ENCODE measurements around the gene MAP2K2. TPM values are rescaled to one million over a fixed set of nuclear protein-coding genes. Genes with fewer than 3 reads are reported as not detected.

MAP2K2 gene
- polyA plus RNA-seq, 2 of the 4 experiments (the other 2 are of a cell fraction): 41.7 to 115 TPM

- no peak overlapping the region for H3K27ac ChIP-seq
- POLR2A ChIA-PET: no interaction called here
- no peak for ATAC-seq
- H3K4me1 ChIP-seq: peaks cover 7% of the 10 kb centered on the region
- no peak for TF ChIP-seq BHLHE40 (IDR thresholded peaks at IDR 0.05; ENCODE audit: low read depth, low read length)
- TF ChIP-seq JUN (IDR thresholded peaks at IDR 0.05): no peak
- no peak for DNase-seq (ENCODE audit: low read depth in 1 of 2, low spot score in 1 of 2)
- CTCF ChIA-PET: no interaction called here
- no peak overlapping the region for H3K4me3 ChIP-seq
- FAIRE-seq: no peak
- 97% methylated on average over 2 of the region's 3 CpGs for WGBS (ENCODE audit: missing lambda C conversion rate)
- no peaks in the 10 kb centered on the region for H3K9me3 ChIP-seq
- H3K4me2 ChIP-seq: no peak overlapping the region
Observed at GRCh38 chr19:4071610-4072009, 52.3 kb downstream of the MAP2K2 start.

GRCh38 chr19:4069331-4069959 lies 54.5 kb downstream of the MAP2K2 start:
- TF ChIP-seq HDAC2 (IDR thresholded peaks at IDR 0.05) (peak; percentile 50; the same call in 1 of the 2 replicates), ZFP36 (IDR thresholded peaks at IDR 0.05; ENCODE audit: borderline replicate concordance, partially characterized antibody) (peak; percentile 84), NPAS2 (CRISPR knock-in tag; IDR thresholded peaks at IDR 0.05; ENCODE audit: borderline replicate concordance) (no peak)
- CTCF ChIA-PET: no interaction called here
- ATAC-seq (no peak), DNase-seq (ENCODE audit: low read depth in 1 of 2, low spot score in 1 of 2) (no peak), FAIRE-seq (no peak)
- H3K4me2 ChIP-seq: no peak overlapping the region
- WGBS (ENCODE audit: missing lambda C conversion rate): 82% methylated on average over 11 of the region's 12 CpGs
- POLR2A ChIA-PET: no interaction called here
- no peaks in the 10 kb centered on the region for H3K9me3 ChIP-seq
- H3K4me3 ChIP-seq: no peak overlapping the region
- H3K4me1 ChIP-seq: peaks cover 7% of the 10 kb centered on the region
- no peak overlapping the region for H3K27ac ChIP-seq

GRCh38 chr19:4068047-4068966 lies 55.6 kb downstream of the MAP2K2 start:
- peak overlapping the region; percentile 95 for H3K4me3 ChIP-seq
- peak overlapping the region; percentile 96 to 100 for H3K27ac ChIP-seq
- DNase-seq (ENCODE audit: low read depth in 1 of 2, low spot score in 1 of 2) (no peak), FAIRE-seq (no peak), ATAC-seq (no peak)
- 47% methylated on average over 28 of the region's 31 CpGs for WGBS (ENCODE audit: missing lambda C conversion rate)
- peak overlapping the region; percentile 87 for H3K4me2 ChIP-seq
- H3K9me3 ChIP-seq: no peaks in the 10 kb centered on the region
- no peak for TF ChIP-seq MYC (IDR thresholded peaks at IDR 0.05; ENCODE audit: borderline replicate concordance, low read length)
- TF ChIP-seq TP53 (CRISPR knock-in tag; IDR thresholded peaks at IDR 0.05): no peak
- TF ChIP-seq PBX3 (IDR thresholded peaks at IDR 0.05): no peak
- TF ChIP-seq NPAS2 (CRISPR knock-in tag; IDR thresholded peaks at IDR 0.05; ENCODE audit: borderline replicate concordance): no peak
- TF ChIP-seq EHF (CRISPR knock-in tag; IDR thresholded peaks at IDR 0.05): no peak
- TF ChIP-seq NFE2L2 (conservative IDR thresholded peaks at IDR 0.05; ENCODE audit: low read length): no peak
- no peak for TF ChIP-seq PHF8 (IDR thresholded peaks at IDR 0.05; ENCODE audit: borderline replicate concordance, low read depth)
- no peak for TF ChIP-seq CHD2 (IDR thresholded peaks at IDR 0.05; ENCODE audit: low read length, partially characterized antibody)
- TF ChIP-seq GATA3 (IDR thresholded peaks at IDR 0.05; ENCODE audit: borderline replicate concordance): no peak
- TF ChIP-seq REST (IDR thresholded peaks at IDR 0.05): no peak
- TF ChIP-seq RNF2 (IDR thresholded peaks at IDR 0.05; ENCODE audit: borderline replicate concordance, low read depth): no peak
- TF ChIP-seq HES2 (IDR thresholded peaks at IDR 0.05): no peak
- TF ChIP-seq ZC3H11A (IDR thresholded peaks at IDR 0.05): no peak
- no peak for TF ChIP-seq HMGXB4 (CRISPR knock-in tag; IDR thresholded peaks at IDR 0.05; ENCODE audit: borderline replicate concordance)
- TF ChIP-seq E2F6 (IDR thresholded peaks at IDR 0.05; ENCODE audit: borderline replicate concordance, low read depth): no peak
- TF ChIP-seq CHD4 (IDR thresholded peaks at IDR 0.05; ENCODE audit: borderline replicate concordance): no peak
- TF ChIP-seq SREBF2 (IDR thresholded peaks at IDR 0.05): no peak
- TF ChIP-seq JUN (IDR thresholded peaks at IDR 0.05): no peak
- no peak for TF ChIP-seq MAX (IDR thresholded peaks at IDR 0.05)
- ChIA-PET POLR2A (no interaction called here), CTCF (no interaction called here)
- peaks cover 10% of the 10 kb centered on the region for H3K4me1 ChIP-seq

All from A549 (cell line).